Stimulated activated CD4-positive, alpha-beta T cell treated with anti-CD3 and anti-CD28 coated beads, Interleukin-15, amount 100 ng/mL, for 48 hours (primary cell): ENCODE measurements around the gene UST.
"Not testable (repeated sequence)": the region's sequence is repeated elsewhere in the genome, so short reads cannot be mapped to it uniquely, and the experiment has no call there.

ENCODE experiments used
- DNase-seq, 2 donors: peaks; one replicate each; pipeline ENCODE4 v3.0.0-alpha.2; 2020; ENCODE audit warnings: low read depth in 2 of 2

The UST gene

DNA sequence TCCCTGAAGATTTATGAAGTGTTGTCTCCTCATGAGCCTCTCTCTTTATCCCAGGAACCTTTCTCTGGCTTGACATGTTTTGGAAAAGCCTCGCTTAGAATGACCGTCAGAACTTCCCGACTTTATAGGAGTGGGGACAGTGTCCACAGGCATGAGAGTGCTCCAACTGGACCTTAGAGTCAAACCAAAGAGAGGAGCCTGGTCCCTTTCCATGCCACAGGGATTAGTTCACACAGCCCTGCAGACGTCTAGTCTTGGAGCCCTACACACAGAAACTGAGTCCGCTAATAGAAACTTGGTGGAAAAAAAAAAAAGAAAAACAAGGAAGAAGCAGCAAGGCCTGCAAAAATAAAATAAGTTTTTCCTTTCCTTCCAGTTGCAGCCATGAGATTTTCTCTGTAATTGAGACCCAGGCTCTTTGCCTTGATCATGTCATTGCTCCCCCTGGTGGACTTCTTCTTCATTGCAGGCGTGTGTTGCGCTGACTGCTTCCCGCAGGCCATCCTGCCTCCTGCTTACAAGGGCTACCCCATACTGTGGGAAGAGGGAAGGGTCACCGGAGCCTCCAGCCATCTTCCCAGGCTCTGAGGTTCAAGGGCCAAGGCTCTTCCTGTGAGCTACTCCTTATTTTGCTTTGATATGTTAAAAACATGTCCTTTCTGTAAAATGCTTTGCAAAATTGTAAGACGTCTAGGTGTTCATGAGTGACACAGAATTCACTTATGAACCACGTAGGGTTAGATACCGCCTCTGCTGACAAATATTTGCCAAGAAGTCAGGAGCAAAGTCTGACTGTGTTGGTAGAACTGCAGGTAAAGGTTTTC, 201.0 kb downstream of the UST start:
- DNase-seq, result peak; percentile 48 to 70

DNA sequence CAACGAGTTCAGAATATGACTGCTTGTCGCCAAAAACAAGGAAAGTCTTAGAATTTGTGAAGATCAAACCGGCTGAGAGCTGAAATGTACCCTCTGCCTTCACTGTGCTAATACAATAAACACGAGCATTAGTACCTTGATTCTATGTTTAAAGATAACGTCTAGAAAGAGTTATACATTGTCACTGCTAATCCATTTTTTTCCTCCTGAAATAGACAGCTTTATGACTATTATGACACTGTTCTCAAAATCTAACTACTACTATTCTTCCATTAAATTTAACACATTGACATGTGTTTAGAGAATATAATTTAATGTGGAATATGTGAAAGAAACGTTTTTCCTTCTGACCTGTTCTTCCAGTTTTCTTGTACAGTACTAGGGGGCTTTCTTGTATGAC, 204.8 kb downstream of the UST start:
- no peak for DNase-seq

DNA sequence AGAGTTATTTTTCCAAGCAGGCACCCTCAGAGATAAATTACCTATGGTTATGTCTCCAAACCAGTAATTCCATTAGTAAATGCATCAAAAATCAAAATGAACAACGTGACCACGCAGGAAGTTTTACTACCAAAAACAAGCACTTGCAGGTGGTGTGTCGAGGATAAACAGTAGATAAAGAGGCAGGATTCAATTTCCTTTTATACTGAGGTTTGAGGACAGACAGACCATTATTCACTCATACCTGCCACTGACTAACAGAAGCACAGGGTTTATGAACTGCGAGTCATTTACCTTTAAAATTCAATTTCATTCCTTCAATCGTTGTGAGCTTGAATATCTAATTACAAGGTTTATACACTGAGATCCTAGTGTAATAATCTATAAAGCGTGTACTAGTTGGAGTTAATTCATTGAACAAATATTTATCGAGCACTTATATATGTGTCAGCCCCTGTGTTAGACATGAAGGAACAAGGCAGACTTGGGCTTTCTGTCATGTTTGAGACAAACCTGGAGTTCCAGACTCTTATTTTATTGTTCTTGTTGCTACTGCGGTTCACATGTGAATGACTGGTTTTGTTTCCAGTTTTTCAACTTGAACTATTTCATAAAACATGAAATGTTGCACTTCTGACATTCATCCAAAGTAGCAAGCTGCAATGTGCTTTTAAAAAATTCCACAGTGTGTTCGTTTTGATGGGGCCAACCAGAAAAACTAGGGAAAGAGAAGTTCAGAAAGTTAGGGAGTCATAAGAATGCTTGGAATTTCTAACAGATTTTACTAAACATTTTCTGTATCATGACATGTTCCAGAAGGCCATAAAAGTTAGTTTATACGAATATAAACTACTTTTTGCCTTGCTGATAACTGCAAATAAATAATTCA, 205.6 kb downstream of the UST start:
- DNase-seq, result no peak

DNA sequence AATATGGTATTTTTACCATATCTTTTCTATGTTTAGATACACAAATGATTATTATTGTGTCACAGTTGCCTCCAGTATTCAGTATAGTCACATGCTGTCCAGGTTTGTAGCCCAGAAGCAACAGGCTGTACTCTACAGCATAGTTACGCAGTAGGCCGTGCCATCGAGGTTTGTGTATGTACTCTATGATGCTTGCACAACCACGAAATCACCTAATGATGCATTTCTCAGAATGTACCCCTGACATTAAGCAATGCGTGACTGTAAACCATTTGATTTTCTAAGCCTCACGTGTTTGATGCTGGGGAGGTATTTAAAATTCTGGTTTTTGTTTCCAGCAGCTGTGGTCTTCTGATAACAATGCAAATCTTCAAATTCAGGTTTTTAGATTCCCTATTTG, 207.6 kb downstream of the UST start:
- DNase-seq, result no peak

DNA sequence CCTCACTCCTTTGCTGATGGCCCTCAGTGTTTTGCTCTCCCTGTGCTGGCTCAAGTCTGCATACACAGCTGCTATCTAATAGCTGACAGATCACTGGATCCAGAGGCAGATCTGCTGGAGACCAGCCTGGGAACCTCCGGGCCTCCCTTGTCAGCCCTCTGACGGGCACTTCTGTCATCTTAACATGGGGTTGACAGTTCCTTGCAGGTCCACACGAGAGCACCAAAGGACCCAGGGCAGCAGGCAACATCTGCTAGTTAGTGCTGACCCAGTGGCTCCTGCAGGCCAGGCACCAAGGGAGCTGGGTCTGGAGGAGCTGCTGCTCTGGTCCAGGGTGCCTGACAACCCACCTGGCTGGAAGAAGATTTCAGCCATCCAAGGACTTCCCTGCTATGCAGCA, 208.1 kb downstream of the UST start:
- no peak for DNase-seq

DNA sequence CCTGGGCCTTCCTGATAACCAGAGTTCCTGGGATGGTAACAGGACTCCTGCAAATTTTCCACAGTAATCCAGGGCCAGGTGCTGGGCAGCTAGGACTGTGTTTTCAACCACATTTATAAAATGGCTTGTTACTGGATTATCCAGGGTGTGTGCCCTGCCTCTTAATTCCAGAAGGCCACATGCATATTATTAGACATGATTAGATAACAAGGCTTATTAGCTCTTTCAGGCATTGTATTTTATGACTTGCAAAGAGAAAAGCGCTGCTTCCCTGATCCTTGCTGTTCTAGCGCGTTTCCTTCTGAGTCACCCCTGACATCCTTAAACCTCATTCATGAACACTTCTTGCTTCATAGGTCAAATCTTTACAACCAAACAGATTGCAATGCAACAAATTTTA, 208.6 kb downstream of the UST start:
- DNase-seq, result no peak

DNA sequence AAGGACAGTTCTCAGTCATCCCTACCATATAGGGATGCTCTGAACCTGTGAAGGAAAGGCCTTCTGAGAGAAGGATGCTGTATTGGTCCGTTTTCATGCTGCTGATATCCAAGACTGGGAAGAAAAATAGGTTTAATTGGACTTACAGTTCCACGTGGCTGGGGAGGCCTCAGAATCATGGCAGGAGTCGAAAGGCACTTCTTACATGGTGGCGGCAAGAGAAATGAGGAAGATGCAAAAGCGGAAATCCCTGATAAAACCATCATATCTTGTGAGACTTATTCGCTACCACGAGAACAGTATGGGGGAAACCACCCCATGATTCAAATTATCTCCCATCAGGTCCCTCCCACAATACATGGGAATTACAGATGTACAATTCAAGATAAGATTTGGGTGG, 209.3 kb downstream of the UST start:
- not testable (repeated sequence) for DNase-seq

DNA sequence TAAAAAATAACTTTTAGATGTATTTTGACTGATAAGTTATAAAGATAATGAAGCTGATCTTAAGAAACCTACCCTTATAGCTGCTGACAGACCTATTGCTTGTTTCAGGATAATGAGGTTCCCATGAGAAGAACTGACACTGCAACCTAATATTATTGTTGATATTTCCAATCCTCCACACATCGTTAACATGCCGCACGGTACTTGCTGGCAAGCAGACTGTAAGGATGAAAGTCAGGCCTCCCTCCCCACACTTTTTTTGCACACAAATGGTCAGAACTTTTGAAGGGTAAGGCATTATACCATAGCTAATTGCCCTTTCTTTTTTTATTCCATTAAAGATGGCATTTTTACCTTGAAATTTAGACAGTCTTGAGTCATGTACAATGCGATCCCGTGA, 210.9 kb downstream of the UST start:
- DNase-seq, result no peak

DNA sequence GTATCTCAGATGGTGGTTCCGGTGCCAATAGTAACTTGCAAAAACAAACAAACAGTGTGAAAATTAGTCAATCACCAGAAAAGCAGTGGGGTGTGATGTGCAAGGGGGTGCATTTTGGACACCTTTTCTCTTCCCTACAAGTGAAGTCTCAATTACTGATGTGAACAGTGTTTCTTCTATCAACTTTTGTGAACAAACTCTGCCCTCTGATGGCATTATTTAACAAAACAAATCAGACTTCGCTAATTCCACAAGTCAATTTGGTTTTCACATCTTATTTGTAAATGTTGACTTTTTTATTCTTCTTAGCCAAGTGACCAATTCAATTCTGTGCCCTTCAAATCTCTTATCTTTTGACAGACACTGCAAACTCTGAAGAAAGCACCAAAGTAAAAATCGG, 212.2 kb downstream of the UST start:
- DNase-seq, result no peak

DNA sequence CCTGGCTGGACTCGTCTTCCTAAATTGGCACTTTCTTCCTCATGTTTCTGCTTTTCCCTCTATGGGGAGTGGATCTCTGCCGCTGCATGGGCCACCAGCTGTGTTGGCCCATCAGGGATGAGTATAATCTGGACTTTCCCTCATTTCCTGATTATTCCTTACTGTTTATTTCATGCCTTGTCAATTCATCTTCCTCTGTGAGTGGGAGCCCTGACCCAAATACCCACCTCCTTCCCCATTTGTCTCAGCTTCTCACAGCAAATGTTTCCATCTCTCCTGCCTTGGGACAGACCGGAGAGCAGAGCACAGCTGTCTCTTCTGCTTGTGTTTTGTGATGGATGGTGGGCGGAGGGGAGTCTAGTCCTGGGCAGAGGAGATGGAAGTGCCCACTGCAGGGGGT, 212.7 kb downstream of the UST start:
- DNase-seq, result no peak

DNA sequence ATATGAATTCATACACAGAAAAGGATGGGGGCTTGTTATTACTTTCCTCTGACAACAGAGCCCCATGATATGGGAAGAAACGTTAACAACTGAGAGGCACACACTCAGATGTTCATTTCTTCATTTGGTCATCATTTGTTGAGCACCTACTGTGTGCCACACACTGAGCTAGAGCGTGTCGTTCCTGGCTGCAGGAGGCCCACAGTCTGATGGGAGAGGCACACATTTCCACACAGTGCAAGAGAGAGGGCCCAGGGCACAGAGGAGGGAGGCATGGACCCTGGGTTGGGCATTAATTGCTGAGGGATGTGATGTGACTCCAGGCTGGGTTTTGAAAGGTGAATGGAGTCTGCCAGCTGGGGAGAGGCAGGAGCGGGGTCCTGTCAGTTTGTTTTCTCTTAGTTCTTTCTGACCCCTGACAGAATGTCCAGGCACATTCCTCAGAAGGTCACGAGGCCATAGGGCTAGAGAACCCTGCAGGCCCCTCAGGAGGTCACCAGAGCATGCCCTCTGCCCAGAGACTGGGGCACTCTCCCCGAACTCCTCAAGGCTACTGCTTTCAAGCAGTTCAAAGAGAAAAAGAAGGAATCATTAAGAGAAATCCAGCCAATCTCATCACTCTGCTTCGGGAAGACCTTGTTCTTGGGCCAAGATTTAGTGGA, 216.2 kb downstream of the UST start:
- no peak for DNase-seq

DNA sequence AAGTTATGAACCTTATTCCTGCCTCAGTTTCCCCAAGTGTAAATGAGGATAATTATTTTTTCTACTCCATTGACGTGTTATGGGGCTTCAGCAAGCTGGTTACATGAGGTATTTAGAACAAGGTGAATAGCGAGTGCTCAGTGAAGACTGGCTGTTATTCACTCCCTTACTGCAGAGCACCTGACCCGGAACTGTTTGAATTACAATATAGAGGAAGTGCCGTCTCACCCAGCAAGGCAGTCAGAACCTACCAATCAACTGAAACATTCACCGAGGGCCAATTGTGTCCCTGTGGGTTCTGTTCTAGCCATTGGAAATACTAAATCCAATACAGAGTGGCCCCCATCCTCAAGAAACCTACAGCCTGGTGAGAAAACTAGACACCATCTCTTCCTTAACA, 216.9 kb downstream of the UST start:
- DNase-seq, result no peak

DNA sequence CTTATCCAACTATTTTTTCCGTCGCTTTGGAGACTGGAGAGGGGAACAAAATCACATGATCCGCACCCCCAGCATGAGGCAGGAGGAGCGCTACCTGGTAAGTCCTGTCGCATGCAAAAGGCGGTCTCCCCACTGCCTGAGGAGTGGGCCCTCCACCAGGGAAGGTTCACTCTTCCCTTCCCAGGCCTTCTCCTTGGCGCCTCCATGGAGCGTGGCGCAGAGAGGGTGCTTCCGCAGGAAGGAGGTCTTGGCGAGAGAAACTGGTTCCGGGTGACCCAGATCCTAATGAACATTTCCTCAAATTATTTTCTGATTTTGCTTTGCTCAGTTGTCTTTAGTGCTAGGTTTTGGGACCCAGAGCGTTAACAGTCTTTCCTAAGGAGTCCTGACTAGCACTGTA, 217.6 kb downstream of the UST start:
- DNase-seq, result no peak

DNA sequence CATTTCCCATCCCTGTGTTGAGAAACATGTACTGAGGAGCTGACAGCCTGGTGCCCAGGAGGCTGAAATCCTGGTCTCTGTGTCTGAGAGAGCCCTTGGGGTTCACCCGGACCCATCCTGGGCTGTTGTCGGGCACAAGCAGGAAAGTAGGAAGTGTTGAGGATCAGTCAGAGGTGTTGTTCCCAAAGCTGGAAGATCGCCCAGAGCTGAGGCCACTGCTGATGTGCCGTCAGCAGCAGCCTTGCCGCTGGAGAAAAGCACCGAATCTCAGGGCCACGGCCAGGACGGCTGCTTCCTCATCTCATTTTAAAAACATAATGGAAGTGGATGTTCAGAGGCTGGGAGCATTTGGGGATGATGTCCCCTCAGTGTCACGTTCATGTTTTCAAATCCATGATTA, 218.5 kb downstream of the UST start:
- DNase-seq, result no peak

DNA sequence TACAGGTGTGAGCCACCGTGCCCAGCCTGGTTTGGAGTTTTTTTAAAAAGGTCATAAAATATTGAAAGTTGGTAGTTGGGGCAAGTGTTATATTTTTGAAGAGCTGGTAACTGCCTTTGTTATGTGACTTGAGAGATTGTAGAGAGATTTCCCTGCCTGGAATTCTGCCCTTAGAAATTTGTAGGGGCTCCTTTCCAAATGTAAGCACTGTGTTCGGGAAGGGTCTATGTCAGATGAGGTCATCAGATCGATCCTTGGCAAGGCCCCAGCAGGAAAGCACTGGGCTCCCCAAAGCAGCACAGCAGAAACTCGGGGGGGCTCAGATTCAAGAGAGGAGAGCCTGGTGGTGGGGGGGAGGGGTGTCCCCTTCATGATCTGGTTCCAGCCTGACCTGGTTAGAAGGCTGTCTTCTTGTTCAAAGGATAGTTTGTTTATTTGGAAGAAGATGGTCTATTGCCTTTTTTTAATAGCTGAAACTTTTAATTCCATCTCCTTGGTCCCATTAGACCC, 220.2 kb downstream of the UST start:
- no peak for DNase-seq

DNA sequence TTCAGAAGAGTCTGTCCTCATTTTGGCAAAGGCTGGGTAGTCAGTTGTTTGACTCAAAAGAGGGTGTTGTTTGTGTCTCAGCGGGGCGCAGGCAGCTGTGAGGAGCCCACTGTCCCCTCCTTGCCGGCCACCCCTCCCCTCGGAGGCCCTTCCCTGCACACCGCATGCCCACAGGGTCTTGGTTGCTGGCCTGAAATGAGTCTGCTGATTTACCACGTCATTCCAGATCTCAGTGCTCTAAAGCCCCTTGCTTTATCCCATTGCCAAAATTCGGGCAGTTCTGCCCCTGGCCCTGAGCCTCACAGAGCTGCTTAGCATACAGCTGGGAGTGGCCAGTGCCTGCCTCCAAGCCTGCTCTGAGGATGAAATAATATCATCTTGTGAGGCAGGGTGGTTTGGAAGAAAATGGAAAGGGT, 220.7 kb downstream of the UST start:
- no peak for DNase-seq

DNA sequence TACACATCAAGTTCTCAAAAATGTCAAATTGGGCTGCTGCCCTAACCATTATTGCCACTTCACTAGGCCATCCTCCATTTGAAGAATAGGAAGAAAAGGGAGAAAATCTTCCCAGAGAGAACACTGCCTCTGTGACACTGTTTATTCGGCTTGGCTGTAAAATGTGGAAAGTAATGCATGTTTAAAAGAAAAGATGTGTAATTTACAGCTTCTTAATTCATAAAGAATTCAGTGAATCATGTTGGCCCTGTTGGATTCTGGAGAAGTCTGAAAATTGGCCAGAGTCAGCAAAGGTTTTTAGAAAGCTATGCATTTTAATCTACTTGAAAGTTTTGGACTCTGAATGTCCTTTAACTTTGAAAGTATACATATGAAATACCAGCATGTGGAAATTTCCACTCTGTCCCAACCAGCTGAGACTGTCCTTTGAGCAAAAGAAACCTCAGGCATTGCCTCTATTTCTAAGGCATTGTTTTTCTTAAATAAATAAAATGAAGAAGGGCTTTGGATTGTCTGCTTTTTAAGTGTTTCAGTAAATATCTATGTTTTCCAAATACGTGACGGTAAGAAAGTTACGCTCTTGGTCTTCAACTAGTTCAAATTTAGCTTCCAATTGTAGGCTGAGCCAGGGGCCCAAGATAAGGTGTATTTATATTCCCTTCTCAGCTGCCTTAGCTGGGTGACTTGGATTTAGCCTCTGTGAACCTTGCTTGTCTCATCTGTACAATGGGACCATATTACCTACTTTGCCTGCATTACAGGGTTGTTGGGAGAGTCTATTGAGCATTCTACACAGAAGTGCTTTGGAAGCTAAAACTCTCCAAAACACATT, 222.2 kb downstream of the UST start:
- no peak for DNase-seq

DNA sequence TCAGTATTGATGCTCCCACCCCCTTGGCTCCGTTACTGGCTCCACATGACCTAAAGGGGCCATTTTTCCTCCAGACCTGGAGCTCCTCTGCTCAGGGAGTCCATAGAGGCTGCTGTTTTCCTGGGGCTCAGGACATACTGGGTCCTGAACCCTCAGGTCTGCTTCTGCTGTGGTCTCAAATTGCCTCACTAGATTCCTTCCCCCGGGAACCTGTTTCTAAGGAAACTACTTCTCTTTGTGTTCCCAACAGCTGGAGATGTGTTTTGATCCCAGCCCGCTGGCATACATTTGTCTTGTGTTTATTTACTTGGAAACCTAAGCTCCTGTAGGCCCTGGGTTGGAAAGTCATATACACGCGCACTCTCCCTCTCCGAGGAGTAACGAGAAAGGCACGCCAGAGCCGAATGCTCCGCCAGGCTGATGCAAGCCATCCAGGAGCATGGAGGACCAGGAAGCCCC, 222.8 kb downstream of the UST start:
- DNase-seq, result no peak

DNA sequence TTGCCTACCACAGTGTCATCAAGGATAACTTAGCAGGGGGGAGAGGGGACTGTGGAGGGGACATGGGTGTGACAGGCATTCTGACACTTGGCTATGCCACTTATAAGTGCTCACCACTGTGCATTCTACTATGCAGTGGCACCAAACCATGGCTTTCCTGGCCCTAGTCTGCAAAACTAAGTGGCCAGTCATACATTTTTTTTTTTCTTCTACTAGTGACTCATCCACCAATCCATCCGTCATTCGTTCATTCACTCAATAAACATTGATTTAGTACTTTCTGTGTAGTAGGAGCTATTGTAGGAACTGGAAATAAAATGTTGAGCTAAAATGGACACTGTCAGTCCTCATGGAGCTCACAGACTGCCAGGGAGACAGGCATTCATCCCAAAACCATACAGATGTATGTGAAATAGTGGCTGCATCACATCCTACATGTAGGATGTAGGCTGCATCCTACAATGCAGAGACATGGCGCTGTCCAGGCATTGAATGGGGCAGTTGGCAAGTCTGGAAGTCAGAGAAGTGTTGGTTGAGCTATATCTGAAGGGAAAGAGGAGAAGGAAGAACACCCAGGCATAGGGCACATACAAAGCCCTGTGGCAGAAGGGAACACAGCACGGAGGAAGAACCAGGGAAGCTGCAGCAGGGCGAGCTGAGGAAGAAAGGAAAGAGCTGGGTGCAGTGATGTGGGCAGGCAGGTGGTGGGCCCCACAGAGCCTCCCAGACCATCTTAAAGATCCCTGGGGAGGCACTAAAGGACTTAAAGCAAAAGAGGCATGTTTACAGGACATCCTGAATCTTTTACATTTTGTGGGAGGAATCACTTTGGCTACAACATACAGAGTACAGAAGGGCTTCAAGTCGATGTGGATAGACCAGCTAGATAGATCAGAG, 224.4 kb downstream of the UST start:
- DNase-seq, result no peak

DNA sequence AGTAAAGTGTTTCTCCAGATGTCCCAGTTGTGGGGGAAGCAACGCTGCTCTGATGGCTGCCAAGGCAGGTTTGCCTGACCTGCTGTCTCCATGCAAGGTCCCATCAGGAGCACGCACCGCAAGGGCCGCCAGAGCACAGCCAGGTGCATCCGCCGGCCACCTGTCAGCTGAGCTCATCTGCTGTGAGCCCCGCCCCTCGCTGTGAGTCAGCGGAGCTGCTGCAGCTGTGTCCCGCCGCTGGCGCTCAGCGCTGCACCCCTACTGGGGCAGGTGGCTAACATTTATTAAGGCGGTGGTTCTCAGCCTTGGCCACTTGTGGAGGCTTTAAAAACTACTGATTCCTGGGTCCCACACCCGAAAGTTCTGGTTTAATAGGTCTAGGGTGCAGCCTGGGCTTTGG, 225.7 kb downstream of the UST start:
- DNase-seq, result peak; percentile 4 to 6
